ENCODE measurements around the gene DCDC2B. TPM values are rescaled to one million over a fixed set of nuclear protein-coding genes. Genes with fewer than 3 reads are reported as not detected.
A peak's percentile ranks its signal among the peaks of the same experiment; 100 is the strongest.

The DCDC2B gene
- total RNA-seq, 1 experiment from 2014 or later = not detected

DNA sequence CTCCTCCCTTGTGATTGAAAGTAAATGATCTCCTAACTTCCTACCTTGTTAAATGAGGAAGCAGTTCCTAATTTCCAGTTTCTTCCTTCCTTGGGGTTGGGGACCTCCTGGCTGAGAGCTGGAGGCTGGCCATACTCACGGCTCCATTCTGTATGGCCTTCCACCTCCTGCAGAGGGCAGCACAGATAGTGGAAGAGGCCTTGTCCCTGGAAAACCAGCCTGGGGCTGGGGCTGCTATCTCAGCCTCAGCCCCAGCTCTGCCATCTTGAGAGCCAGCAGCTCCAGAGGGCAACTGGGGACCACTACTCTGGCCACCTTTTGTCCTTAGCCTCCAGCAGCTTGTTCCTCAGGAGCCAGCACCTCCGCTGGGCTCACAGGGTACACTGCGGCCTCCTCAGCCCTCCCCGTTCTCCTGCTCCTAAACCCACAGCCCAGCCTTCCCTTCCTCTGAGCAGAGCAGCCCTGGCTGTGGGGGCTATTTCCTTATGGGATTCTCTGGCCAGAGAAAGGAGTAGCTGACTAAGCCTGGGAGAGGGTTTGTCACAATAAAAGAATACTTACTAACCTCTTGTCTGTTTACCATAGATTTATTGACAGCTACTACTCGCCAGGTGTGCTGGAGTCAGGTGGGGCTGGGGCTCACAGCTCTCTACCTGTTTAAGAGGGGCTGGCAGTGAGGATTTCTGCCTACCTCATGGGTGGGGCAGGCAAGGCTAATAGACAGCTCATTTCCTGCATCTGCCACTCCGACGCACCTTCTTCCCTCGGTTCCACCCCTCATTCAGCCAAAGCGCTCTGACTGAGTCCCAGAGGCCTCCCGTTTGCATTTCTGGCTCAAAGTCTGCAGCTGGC is 7.0 kb downstream of the DCDC2B start:
- H3K4me1 ChIP-seq (ENCODE audit: insufficient read depth, low read length, poor library complexity, severe bottlenecking) = peaks cover 5% of the 10 kb centered on the region
- TF ChIP-seq, protein P1, sequence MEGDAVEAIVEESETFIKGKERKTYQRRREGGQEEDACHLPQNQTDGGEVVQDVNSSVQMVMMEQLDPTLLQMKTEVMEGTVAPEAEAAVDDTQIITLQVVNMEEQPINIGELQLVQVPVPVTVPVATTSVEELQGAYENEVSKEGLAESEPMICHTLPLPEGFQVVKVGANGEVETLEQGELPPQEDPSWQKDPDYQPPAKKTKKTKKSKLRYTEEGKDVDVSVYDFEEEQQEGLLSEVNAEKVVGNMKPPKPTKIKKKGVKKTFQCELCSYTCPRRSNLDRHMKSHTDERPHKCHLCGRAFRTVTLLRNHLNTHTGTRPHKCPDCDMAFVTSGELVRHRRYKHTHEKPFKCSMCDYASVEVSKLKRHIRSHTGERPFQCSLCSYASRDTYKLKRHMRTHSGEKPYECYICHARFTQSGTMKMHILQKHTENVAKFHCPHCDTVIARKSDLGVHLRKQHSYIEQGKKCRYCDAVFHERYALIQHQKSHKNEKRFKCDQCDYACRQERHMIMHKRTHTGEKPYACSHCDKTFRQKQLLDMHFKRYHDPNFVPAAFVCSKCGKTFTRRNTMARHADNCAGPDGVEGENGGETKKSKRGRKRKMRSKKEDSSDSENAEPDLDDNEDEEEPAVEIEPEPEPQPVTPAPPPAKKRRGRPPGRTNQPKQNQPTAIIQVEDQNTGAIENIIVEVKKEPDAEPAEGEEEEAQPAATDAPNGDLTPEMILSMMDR (conservative IDR thresholded peaks at IDR 0.05; ENCODE audit: low read depth, low read length) = peak; percentile 85
- no peak for TF ChIP-seq EZH2 (IDR thresholded peaks at IDR 0.05; ENCODE audit: borderline replicate concordance, low read depth, low read length, poor library complexity, severe bottlenecking)
- ChIA-PET CTCF (interaction anchor here (0.7 to 1.3 kb wide), 4 partner anchors 15 to 1735 kb away, joined by 4 read pairs; partner anchors contain the start of gene CCDC28B), POLR2A (ENCODE audit: low non-redundant PET) (no interaction called here)
- peaks cover 8% of the 10 kb centered on the region for H3K36me3 ChIP-seq (ENCODE audit: insufficient read depth, low read length, poor library complexity, severe bottlenecking)
- no TSS peak for BruUV-seq (replicated peaks)
- intact Hi-C loops (cut with micrococcal nuclease; ENCODE audit: unreplicated experiment) = loop anchor here (5.0 kb wide), 1 partner anchor 196 kb away; no protein-coding TSS in a partner anchor
- H3K27me3 ChIP-seq (replicated peaks; ENCODE audit: insufficient read depth, low read depth, low read length, poor library complexity) = no peaks in the 10 kb centered on the region
- peak; percentile 76 for DNase-seq (ENCODE audit: low spot score)
- no peaks in the 10 kb centered on the region for H3K9me3 ChIP-seq (ENCODE audit: low read depth, low read length, poor library complexity, severe bottlenecking)
- H3K4me3 ChIP-seq (ENCODE audit: low read depth, low read length, poor library complexity, severe bottlenecking) = no peak overlapping the region
- H3K27ac ChIP-seq (ENCODE audit: low read depth, low read length, poor library complexity, severe bottlenecking) = no peak overlapping the region

DNA sequence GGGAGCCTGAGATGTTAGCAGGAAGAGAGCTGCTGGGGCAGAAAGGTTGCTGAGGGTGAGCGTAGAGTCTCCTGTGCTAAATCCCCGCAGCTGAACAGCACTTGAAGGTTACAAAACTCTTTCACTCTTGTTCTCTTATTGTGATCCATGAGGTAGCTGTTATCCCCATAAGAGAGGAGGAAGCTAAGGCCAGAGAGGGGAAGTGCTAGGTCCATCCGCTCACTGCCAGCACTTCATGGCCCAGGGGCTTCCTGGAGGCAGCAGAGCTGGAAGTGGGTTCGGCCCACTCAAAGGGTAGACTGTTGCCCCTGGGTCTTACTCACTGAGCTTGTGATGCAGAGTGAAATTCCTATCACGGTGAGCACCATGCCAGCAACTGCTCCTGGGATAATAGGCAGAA is 7.7 kb downstream of the DCDC2B start:
- no TSS peak for BruUV-seq (replicated peaks)
- CTCF ChIA-PET = no interaction called here
- no peak for DNase-seq (ENCODE audit: low spot score)
- H3K36me3 ChIP-seq (ENCODE audit: insufficient read depth, low read length, poor library complexity, severe bottlenecking) = peaks cover 8% of the 10 kb centered on the region
- POLR2A ChIA-PET (ENCODE audit: low non-redundant PET) = no interaction called here
- no peak overlapping the region for H3K4me3 ChIP-seq (ENCODE audit: low read depth, low read length, poor library complexity, severe bottlenecking)
- H3K4me1 ChIP-seq (ENCODE audit: insufficient read depth, low read length, poor library complexity, severe bottlenecking) = peaks cover 11% of the 10 kb centered on the region
- intact Hi-C loops (cut with micrococcal nuclease; ENCODE audit: unreplicated experiment) = loop anchor here (5.0 kb wide), 1 partner anchor 196 kb away; no protein-coding TSS in a partner anchor
- no peak overlapping the region for H3K27ac ChIP-seq (ENCODE audit: low read depth, low read length, poor library complexity, severe bottlenecking)
- no peaks in the 10 kb centered on the region for H3K27me3 ChIP-seq (replicated peaks; ENCODE audit: insufficient read depth, low read depth, low read length, poor library complexity)
- no peak for TF ChIP-seq EZH2 (IDR thresholded peaks at IDR 0.05; ENCODE audit: borderline replicate concordance, low read depth, low read length, poor library complexity, severe bottlenecking)
- TF ChIP-seq, protein P1 (conservative IDR thresholded peaks at IDR 0.05; ENCODE audit: low read depth, low read length) = no peak
- H3K9me3 ChIP-seq (ENCODE audit: low read depth, low read length, poor library complexity, severe bottlenecking) = no peaks in the 10 kb centered on the region

DNA sequence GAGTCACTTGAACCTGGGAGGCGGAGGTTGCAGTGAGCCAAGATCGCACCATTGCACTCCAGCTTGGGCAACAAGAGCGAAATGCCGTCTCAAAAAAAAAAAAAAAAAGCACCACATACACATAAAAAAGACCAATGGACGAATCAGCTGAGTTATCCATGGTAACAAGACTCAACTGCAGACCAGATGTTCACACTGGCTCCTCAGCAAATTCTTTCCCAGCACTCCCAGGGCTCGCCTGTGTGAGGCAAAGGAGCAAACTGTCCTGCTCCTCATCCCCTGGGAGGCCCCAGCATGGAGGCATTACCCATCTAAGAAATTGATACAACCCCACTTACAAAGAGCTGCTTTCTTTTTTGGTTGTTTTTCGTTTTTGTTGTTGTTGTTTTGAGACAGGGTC is 10.1 kb downstream of the DCDC2B start:
- intact Hi-C loops (cut with micrococcal nuclease; ENCODE audit: unreplicated experiment) = loop anchor here (5.0 kb wide), 1 partner anchor 193 kb away; no protein-coding TSS in a partner anchor
- H3K36me3 ChIP-seq (ENCODE audit: insufficient read depth, low read length, poor library complexity, severe bottlenecking) = peaks cover 14% of the 10 kb centered on the region
- no peak overlapping the region for H3K27ac ChIP-seq (ENCODE audit: low read depth, low read length, poor library complexity, severe bottlenecking)
- H3K4me1 ChIP-seq (ENCODE audit: insufficient read depth, low read length, poor library complexity, severe bottlenecking) = peaks cover 17% of the 10 kb centered on the region
- DNase-seq (ENCODE audit: low spot score) = no peak
- no peak overlapping the region for H3K4me3 ChIP-seq (ENCODE audit: low read depth, low read length, poor library complexity, severe bottlenecking)
- no peaks in the 10 kb centered on the region for H3K27me3 ChIP-seq (replicated peaks; ENCODE audit: insufficient read depth, low read depth, low read length, poor library complexity)
- POLR2A ChIA-PET (ENCODE audit: low non-redundant PET) = no interaction called here
- H3K9me3 ChIP-seq (ENCODE audit: low read depth, low read length, poor library complexity, severe bottlenecking) = no peaks in the 10 kb centered on the region
- BruUV-seq (replicated peaks) = no TSS peak
- TF ChIP-seq, protein P1 (conservative IDR thresholded peaks at IDR 0.05; ENCODE audit: low read depth, low read length) = no peak
- TF ChIP-seq EZH2 (IDR thresholded peaks at IDR 0.05; ENCODE audit: borderline replicate concordance, low read depth, low read length, poor library complexity, severe bottlenecking) = no peak
- CTCF ChIA-PET = no interaction called here

All from A673 (cell line).